IMR-90 (cell line): ENCODE measurements around the gene BRWD1. TPM values are rescaled to one million over a fixed set of nuclear protein-coding genes. Genes with fewer than 3 reads are reported as not detected.

Source experiments
- ATAC-seq: fragments of 200-7000 bp; cut with Tn5 transposase; 2 replicates; pipeline ENCODE4 v1.9.1; 2020; ENCODE audit warnings: low read depth, mild to moderate bottlenecking, moderate library complexity
- BruUV-seq: library from RNA; stranded (reverse); fragments of 400-500 nt; replicated peaks from 2 replicates; lab custom pipeline; 2021; lab: Mats Ljungman, UMichigan
- CTCF ChIA-PET: fragments of 300-600 bp; formaldehyde crosslinking; extraction: SDS; loops from one replicate; lab custom pipeline; 2021; ENCODE audit warnings: antibody characterized with exemption; lab: Yijun Ruan, JAX
- POLR2A ChIA-PET: fragments of 300-600 bp; sonication (Branson Sonifier 250); formaldehyde crosslinking; loops from one replicate; lab custom pipeline; 2022; ENCODE audit warnings: antibody characterized with exemption; ENCODE audit not compliant: unreplicated experiment; lab: Charles Lee
- DNase-seq: peaks from one replicate; pipeline ENCODE4 v3.0.0; 2013
- H2AFZ ChIP-seq: replicated peaks from 2 replicates; pipeline ENCODE3; 2013; ENCODE audit warnings: low read length, mild to moderate bottlenecking; ENCODE audit not compliant: poor library complexity
- H2AK5ac ChIP-seq: 2 replicates; pipeline ENCODE4 v1.6.1; 2013; ENCODE audit warnings: low read depth, low read length, inconsistent platforms
- H2AK9ac ChIP-seq: replicated peaks from 2 replicates; pipeline ENCODE3; 2013; ENCODE audit warnings: mild to moderate bottlenecking, low read depth, low read length, moderate library complexity; ENCODE audit not compliant: poor library complexity
- H2BK120ac ChIP-seq: 2 replicates; pipeline ENCODE4 v1.6.1; 2013; ENCODE audit warnings: low read depth, low read length, inconsistent platforms
- H2BK15ac ChIP-seq: 3 replicates; pipeline ENCODE4 v1.6.1; 2013; ENCODE audit warnings: low read depth, low read length, inconsistent platforms
- H2BK20ac ChIP-seq: 2 replicates; pipeline ENCODE4 v1.6.1; 2013; ENCODE audit warnings: low read depth, mild to moderate bottlenecking, inconsistent platforms, low read length, moderate library complexity
- H2BK5ac ChIP-seq: 2 replicates; pipeline ENCODE4 v1.6.1; 2013; ENCODE audit warnings: mild to moderate bottlenecking, low read depth, low read length, inconsistent platforms; ENCODE audit not compliant: poor library complexity, severe bottlenecking
- H3K14ac ChIP-seq: replicated peaks from 2 replicates; pipeline ENCODE4 v1.6.1; 2013; ENCODE audit warnings: low read depth, low read length, inconsistent platforms
- H3K18ac ChIP-seq: 2 replicates; pipeline ENCODE4 v1.6.1; 2013; ENCODE audit warnings: low read depth, low read length, control low read depth
- H3K23ac ChIP-seq: 2 replicates; pipeline ENCODE4 v1.6.1; 2013; ENCODE audit warnings: low read depth, low read length, inconsistent platforms
- H3K27ac ChIP-seq: 2 replicates; pipeline ENCODE4 v1.5.1; 2013; ENCODE audit warnings: mild to moderate bottlenecking, control low read depth, low read length; ENCODE audit not compliant: insufficient read depth
- H3K27me3 ChIP-seq: 2 replicates; pipeline ENCODE4 v1.6.1; 2013; ENCODE audit warnings: low read length; ENCODE audit not compliant: control insufficient read depth, insufficient read depth
- H3K36me3 ChIP-seq: 2 replicates; pipeline ENCODE4 v1.6.1; 2013; ENCODE audit warnings: low read length, mixed read lengths; ENCODE audit not compliant: control insufficient read depth, insufficient read depth
- H3K4ac ChIP-seq: 2 replicates; pipeline ENCODE4 v1.6.1; 2013; ENCODE audit warnings: low read depth, low read length, inconsistent platforms
- H3K4me1 ChIP-seq: 2 replicates; pipeline ENCODE4 v1.6.1; 2013; ENCODE audit warnings: low read length, mixed read lengths; ENCODE audit not compliant: control insufficient read depth, insufficient read depth
- H3K4me2 ChIP-seq: 2 replicates; pipeline ENCODE4 v1.6.1; 2013; ENCODE audit warnings: low read depth, mild to moderate bottlenecking, control low read depth, low read length, moderate library complexity
- H3K4me3 ChIP-seq: 2 replicates; pipeline ENCODE4 v1.5.1; 2013; ENCODE audit warnings: low read depth, mild to moderate bottlenecking, control low read depth, low read length, moderate library complexity; ENCODE audit not compliant: insufficient read depth
- H3K56ac ChIP-seq: 2 replicates; pipeline ENCODE4 v1.6.1; 2013; ENCODE audit warnings: low read length, inconsistent platforms; ENCODE audit not compliant: insufficient read depth; ENCODE audit errors: extremely low read depth
- H3K79me1 ChIP-seq, 2 experiments: 2 replicates each; pipeline ENCODE4 v1.6.1; 2013; ENCODE audit warnings: low read length in 2 of 2, inconsistent platforms in 1 of 2, low read depth in 1 of 2
- H3K9ac ChIP-seq: 2 replicates; pipeline ENCODE4 v1.6.1; 2013; ENCODE audit warnings: low read depth, low read length, control low read depth
- H3K9me1 ChIP-seq: 2 replicates; pipeline ENCODE4 v1.6.1; 2013; ENCODE audit warnings: low read length, inconsistent platforms; ENCODE audit not compliant: insufficient read depth
- H3K9me3 ChIP-seq: 2 replicates; pipeline ENCODE4 v1.6.1; 2013; ENCODE audit warnings: low read length; ENCODE audit not compliant: control insufficient read depth, insufficient read depth
- H4K20me1 ChIP-seq: 2 replicates; pipeline ENCODE4 v1.6.1; 2013; ENCODE audit warnings: low read length, inconsistent platforms; ENCODE audit not compliant: insufficient read depth
- H4K5ac ChIP-seq: 2 replicates; pipeline ENCODE4 v1.6.1; 2013; ENCODE audit warnings: mild to moderate bottlenecking, low read depth, low read length, control low read depth
- H4K8ac ChIP-seq, 2 experiments: 2 replicates each; pipeline ENCODE4 v1.6.1; 2013; ENCODE audit warnings: low read depth in 2 of 2, low read length in 2 of 2, control low read depth in 1 of 2, inconsistent platforms in 1 of 2
- H4K91ac ChIP-seq: 2 replicates; pipeline ENCODE4 v1.6.1; 2013; ENCODE audit warnings: low read depth, low read length, inconsistent platforms; ENCODE audit not compliant: insufficient read depth
- NFE2L2 ChIP-seq: fragments of 150-350 bp; IDR thresholded peaks from 2 replicates; pipeline ENCODE4 v1.6.1; 2016; ENCODE audit warnings: low read depth, mild to moderate bottlenecking, low read length
- WGBS, 2 experiments: methylation state at CpG; one replicate each; pipeline versions ENCODE4 v1.1.5 to v1.1.7; 2013; ENCODE audit warnings: missing lambda C conversion rate in 2 of 2; ENCODE audit not compliant: insufficient read length in 1 of 2; ENCODE audit errors: extremely low coverage in 2 of 2; 5-methylcytosine and 5-hydroxymethylcytosine counted together
- dilution Hi-C: fragments of 300-500 bp; cut with HindIII; formaldehyde crosslinking; loops from one replicate; pipeline ENCODE4 v1.14.3; 2018; ENCODE audit warnings: low sequenced_read_pairs; ENCODE audit not compliant: unreplicated experiment
- in situ Hi-C: fragments of 300-500 bp; cut with MboI; formaldehyde crosslinking; loops from 3 replicates; pipeline ENCODE4 v1.14.3; 2019; ENCODE audit warnings: low sequenced_read_pairs, inconsistent platforms, mixed read lengths
- intact Hi-C: fragments of 100-400 bp; cut with micrococcal nuclease; formaldehyde crosslinking; loops from 2 replicates; pipeline ENCODE4 v1.10.0; 2022
- polyA plus RNA-seq, 3 experiments: library from polyadenylated mRNA; depleted of rRNA; stranded (reverse); fragments of >200 nt; gene quantifications; 2 replicates each; pipeline ENCODE4 v1.2.3, GENCODE V29; 2012; ENCODE audit warnings: low replicate concordance in 1 of 3
- total RNA-seq: library from RNA; depleted of rRNA; stranded (reverse); fragments of >200 nt; gene quantifications from 2 replicates; pipeline ENCODE4 v1.2.3, GENCODE V29; 2012
- TF ChIP-seq, protein P1 (sequence below): conservative IDR thresholded peaks from 2 replicates; pipeline ENCODE4 v1.5.1; 2012; ENCODE audit warnings: mild to moderate bottlenecking, low read depth, low read length, improper control_type of control experiment

The BRWD1 gene
- total and polyA plus RNA-seq, 2 of the 4 experiments (the other 2 are of a cell fraction), result 6.7 to 28.7 TPM

DNA sequence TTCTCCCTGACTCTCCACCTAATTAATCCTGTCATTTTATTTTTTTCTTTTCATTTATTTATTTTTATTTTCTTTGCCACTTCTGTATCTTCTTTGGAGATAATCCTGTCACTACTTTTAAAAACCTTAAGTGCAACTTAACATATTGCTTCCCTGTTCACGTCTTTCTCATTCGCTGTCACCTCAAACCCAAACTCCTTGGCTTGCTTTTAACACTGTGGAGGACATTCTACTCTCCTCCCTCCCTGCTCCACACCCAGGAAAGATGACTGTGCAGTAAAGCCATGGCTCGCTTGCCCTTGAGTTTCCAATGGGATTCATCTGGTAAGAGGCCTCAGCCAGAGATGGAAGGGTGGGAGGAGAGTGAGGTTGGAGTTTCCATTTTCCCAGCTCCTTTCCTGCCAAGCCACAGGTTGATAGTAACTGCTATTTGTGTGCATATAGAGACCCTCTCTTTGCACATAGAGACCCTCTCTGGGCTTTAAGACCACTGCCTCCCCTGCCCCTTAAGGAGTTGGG is 6.4 kb upstream of the BRWD1 start:
- H3K9me1 ChIP-seq, result peaks cover 10% of the 10 kb centered on the region
- peak overlapping the region; percentile 69 for H4K91ac ChIP-seq
- H2BK5ac ChIP-seq, result peak overlapping the region; percentile 84
- no peaks in the 10 kb centered on the region for H3K36me3 ChIP-seq
- H2AFZ ChIP-seq, result peak overlapping the region; percentile 85
- DNase-seq, result peak; percentile 33
- peak; percentile 48 for ATAC-seq
- H3K27ac ChIP-seq, result peak overlapping the region; percentile 78; the same call in 1 of the 2 replicates
- peak overlapping the region; percentile 76 for H4K5ac ChIP-seq
- no peaks in the 10 kb centered on the region for H4K20me1 ChIP-seq
- H2AK5ac ChIP-seq, result peak overlapping the region; percentile 5; the same call in 1 of the 2 replicates
- no peak overlapping the region for H3K4me3 ChIP-seq
- peak overlapping the region; percentile 58 for H2BK120ac ChIP-seq
- TF ChIP-seq, protein P1, sequence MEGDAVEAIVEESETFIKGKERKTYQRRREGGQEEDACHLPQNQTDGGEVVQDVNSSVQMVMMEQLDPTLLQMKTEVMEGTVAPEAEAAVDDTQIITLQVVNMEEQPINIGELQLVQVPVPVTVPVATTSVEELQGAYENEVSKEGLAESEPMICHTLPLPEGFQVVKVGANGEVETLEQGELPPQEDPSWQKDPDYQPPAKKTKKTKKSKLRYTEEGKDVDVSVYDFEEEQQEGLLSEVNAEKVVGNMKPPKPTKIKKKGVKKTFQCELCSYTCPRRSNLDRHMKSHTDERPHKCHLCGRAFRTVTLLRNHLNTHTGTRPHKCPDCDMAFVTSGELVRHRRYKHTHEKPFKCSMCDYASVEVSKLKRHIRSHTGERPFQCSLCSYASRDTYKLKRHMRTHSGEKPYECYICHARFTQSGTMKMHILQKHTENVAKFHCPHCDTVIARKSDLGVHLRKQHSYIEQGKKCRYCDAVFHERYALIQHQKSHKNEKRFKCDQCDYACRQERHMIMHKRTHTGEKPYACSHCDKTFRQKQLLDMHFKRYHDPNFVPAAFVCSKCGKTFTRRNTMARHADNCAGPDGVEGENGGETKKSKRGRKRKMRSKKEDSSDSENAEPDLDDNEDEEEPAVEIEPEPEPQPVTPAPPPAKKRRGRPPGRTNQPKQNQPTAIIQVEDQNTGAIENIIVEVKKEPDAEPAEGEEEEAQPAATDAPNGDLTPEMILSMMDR, result no peak
- TF ChIP-seq NFE2L2, result peak; percentile 78; the same call in 1 of the 2 replicates
- H3K79me1 ChIP-seq, result no peaks in the 10 kb centered on the region; a peak in 1 of 4 replicates
- intact Hi-C loops (no loop called here), in situ Hi-C loops (loop anchor here (5.0 kb wide), 1 partner anchor 67 kb away; no protein-coding TSS in a partner anchor), dilution Hi-C loops (no loop called here)
- peaks cover 20% of the 10 kb centered on the region for H3K4me1 ChIP-seq
- CTCF ChIA-PET, result no interaction called here
- peak overlapping the region; percentile 90 for H3K18ac ChIP-seq
- peak overlapping the region; percentile 5; the same call in 1 of the 2 replicates for H3K56ac ChIP-seq
- no peaks in the 10 kb centered on the region for H3K9me3 ChIP-seq
- H2AK9ac ChIP-seq, result no peak overlapping the region
- 20% methylated on average over 1 of the region's 3 CpGs; no CpG with 5 or more reads in 1 of the 2 experiments for whole genome bisulfite sequencing, 2 experiments
- POLR2A ChIA-PET, result no interaction called here
- H3K4me2 ChIP-seq, result peak overlapping the region; percentile 48
- H3K27me3 ChIP-seq, result no peaks in the 10 kb centered on the region
- H2BK20ac ChIP-seq, result peak overlapping the region; percentile 64
- H3K14ac ChIP-seq, result peak overlapping the region; percentile 38; the same call in 1 of the 2 replicates
- H4K8ac ChIP-seq, result peak overlapping the region; percentile 1 to 42; a peak in 3 of 4 replicates
- no TSS peak for BruUV-seq
- H2BK15ac ChIP-seq, result peak overlapping the region; percentile 10; the same call in 1 of the 3 replicates
- peak overlapping the region; percentile 66; the same call in 1 of the 2 replicates for H3K23ac ChIP-seq
- no peak overlapping the region for H3K9ac ChIP-seq
- H3K4ac ChIP-seq, result peak overlapping the region; percentile 44
